ENCODE measurements around the gene CAMTA1. TPM values are rescaled to one million over a fixed set of nuclear protein-coding genes. Genes with fewer than 3 reads are reported as not detected.

The CAMTA1 gene
- total RNA-seq, 1 experiment from 2014 or later: 85.2 TPM

DNA sequence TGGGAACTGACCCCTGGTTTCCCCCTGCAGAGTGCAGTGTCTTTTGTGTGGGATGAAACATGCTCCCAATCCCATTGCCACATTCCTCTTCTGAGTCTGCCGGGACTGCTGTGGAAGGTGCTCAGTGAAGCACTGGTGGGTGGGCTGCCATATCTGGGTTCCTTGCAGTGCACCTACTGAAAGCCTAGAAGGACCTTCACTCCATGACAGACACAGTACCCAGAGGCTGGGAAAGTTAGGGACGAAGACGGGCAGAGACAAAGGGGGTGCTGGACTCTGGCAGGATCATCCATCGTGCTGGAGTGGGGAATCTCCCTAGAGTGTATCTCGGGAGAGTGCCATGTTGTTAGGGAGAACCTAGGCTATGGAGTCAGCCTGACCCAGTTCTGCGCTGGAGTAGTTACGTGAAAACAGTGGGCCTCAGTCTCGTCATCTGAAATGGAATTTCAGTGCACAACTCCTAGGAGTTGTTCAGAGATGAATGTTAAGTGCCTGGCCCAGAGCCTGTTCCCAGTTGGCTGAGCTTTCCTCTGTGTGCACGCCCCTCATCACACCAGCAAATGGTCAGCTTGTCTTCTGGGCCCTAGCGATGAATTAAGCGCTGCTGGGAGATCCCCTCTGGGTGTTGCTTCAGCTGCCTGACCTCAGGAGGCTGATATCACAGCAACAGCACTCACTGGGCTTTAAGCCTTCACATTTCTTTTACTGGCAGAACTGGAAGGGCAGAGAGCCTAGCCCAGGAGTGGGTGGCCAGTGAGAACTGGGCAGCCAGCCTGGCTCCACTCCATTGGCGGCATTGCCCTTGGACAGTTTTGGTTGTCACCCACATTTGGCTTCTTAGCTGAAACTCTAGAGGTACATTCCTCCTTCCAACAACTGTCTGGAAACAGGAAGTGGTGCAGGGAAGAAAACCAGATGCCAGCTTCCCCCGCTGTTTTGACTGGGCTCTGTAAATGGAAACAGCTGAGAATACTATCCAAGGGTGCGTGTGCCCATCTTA lies 506.0 kb downstream of the CAMTA1 start:
- H3K4me1 ChIP-seq (ENCODE audit: insufficient read depth, low read length, poor library complexity, severe bottlenecking): peaks cover 40% of the 10 kb centered on the region
- H3K4me3 ChIP-seq (ENCODE audit: low read depth, low read length, poor library complexity, severe bottlenecking): no peak overlapping the region
- TF ChIP-seq EZH2 (IDR thresholded peaks at IDR 0.05; ENCODE audit: borderline replicate concordance, low read depth, low read length, poor library complexity, severe bottlenecking): no peak
- TF ChIP-seq CTCF (conservative IDR thresholded peaks at IDR 0.05; ENCODE audit: low read depth, low read length): no peak
- ChIA-PET CTCF (no interaction called here), POLR2A (ENCODE audit: low non-redundant PET) (interaction anchor here (0.6 kb wide), 1 partner anchor 567 kb away, joined by 3 read pairs; no protein-coding TSS in a partner anchor)
- intact Hi-C loops (cut with micrococcal nuclease; ENCODE audit: unreplicated experiment): loop anchor here (10.0 kb wide), 2 partner anchors 184 to 354 kb away; no protein-coding TSS in a partner anchor
- peak; percentile 86 for DNase-seq (ENCODE audit: low spot score)
- no peaks in the 10 kb centered on the region for H3K9me3 ChIP-seq (ENCODE audit: low read depth, low read length, poor library complexity, severe bottlenecking)
- no TSS peak for BruUV-seq (replicated peaks)
- peak overlapping the region; percentile 64 for H3K27ac ChIP-seq (ENCODE audit: low read depth, low read length, poor library complexity, severe bottlenecking)
- no peaks in the 10 kb centered on the region for H3K36me3 ChIP-seq (ENCODE audit: insufficient read depth, low read length, poor library complexity, severe bottlenecking)
- H3K27me3 ChIP-seq (replicated peaks; ENCODE audit: insufficient read depth, low read depth, low read length, poor library complexity): no peaks in the 10 kb centered on the region

DNA sequence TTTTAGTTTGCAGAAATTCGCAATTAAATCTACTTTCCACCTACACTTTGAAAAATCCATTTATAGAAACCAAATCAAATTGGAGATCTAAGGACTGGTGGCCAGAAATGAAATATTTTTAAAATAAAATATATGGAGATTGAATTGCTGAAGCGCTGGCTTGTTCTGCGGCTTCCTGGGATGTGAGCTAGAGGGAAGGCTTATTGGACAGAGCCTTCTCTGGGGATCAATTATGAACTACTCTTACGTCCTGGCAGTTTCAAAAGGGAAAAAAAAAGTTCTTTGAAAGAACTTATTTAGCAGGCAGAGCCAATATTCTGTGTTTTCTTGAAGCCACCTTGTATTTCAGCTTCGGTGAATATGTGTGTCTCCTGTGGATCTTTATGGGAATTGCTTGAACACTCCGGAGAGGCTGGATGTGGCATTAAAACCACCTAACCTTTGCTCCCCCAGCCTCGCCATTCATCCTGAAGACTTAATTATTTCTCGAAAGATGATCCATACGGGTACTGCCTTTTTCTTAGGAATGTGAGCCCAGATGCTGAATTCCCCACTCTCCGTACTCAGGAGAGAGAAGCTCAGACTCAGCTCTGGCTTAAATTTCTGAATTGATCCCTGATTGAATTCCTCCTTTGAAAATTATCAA lies 506.9 kb downstream of the CAMTA1 start:
- BruUV-seq (replicated peaks): no TSS peak
- no peaks in the 10 kb centered on the region for H3K27me3 ChIP-seq (replicated peaks; ENCODE audit: insufficient read depth, low read depth, low read length, poor library complexity)
- ChIA-PET POLR2A (ENCODE audit: low non-redundant PET) (interaction anchor here (0.6 kb wide), 1 partner anchor 566 kb away, joined by 3 read pairs; no protein-coding TSS in a partner anchor), CTCF (no interaction called here)
- no peak for DNase-seq (ENCODE audit: low spot score)
- no peaks in the 10 kb centered on the region for H3K9me3 ChIP-seq (ENCODE audit: low read depth, low read length, poor library complexity, severe bottlenecking)
- H3K4me1 ChIP-seq (ENCODE audit: insufficient read depth, low read length, poor library complexity, severe bottlenecking): peaks cover 40% of the 10 kb centered on the region
- no peak overlapping the region for H3K4me3 ChIP-seq (ENCODE audit: low read depth, low read length, poor library complexity, severe bottlenecking)
- intact Hi-C loops (cut with micrococcal nuclease; ENCODE audit: unreplicated experiment): loop anchor here (10.0 kb wide), 2 partner anchors 183 to 353 kb away; no protein-coding TSS in a partner anchor
- no peaks in the 10 kb centered on the region for H3K36me3 ChIP-seq (ENCODE audit: insufficient read depth, low read length, poor library complexity, severe bottlenecking)
- H3K27ac ChIP-seq (ENCODE audit: low read depth, low read length, poor library complexity, severe bottlenecking): peak overlapping the region; percentile 64
- TF ChIP-seq EZH2 (IDR thresholded peaks at IDR 0.05; ENCODE audit: borderline replicate concordance, low read depth, low read length, poor library complexity, severe bottlenecking) (no peak), CTCF (conservative IDR thresholded peaks at IDR 0.05; ENCODE audit: low read depth, low read length) (no peak)

DNA sequence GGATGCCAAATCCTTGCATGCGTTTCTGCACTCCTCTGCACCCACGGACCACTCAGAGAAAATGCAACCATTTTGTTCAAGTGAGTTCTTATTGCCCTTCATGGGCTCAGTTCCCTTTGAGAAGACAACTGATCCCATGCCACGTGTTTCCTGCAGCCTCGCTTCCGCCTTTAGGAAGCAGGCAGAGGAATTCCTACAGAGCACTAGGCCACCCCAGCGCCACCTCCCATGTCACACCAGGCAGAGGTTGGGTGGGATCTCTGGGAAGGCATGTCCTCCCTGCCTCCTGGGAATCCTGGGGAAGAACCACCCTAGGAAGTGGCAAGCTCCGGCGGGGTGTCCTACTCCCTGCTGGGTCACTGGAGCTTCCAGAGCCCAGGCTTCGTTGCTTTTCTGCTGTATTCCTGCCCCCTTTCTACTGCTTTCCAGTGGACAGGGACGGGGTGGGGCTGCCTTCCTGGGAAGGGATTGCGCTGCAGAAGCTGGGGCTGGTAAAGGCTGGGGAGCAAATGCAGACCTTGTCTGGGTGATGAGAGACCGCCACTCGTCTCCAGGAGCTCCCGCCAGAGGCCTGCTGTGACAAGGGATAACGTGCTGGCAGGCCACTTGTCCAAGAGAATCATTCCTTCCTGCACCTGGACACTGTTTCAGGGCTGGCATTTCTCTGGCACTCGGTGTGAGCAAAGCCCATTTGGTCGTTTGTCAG lies 507.6 kb downstream of the CAMTA1 start:
- Histone ChIP-seq H3K27ac (ENCODE audit: low read depth, low read length, poor library complexity, severe bottlenecking) (peak overlapping the region; percentile 64), H3K4me1 (ENCODE audit: insufficient read depth, low read length, poor library complexity, severe bottlenecking) (peaks cover 46% of the 10 kb centered on the region), H3K36me3 (ENCODE audit: insufficient read depth, low read length, poor library complexity, severe bottlenecking) (no peaks in the 10 kb centered on the region), H3K27me3 (replicated peaks; ENCODE audit: insufficient read depth, low read depth, low read length, poor library complexity) (no peaks in the 10 kb centered on the region), H3K9me3 (ENCODE audit: low read depth, low read length, poor library complexity, severe bottlenecking) (no peaks in the 10 kb centered on the region), H3K4me3 (ENCODE audit: low read depth, low read length, poor library complexity, severe bottlenecking) (no peak overlapping the region)
- CTCF ChIA-PET: interaction anchor here (0.6 kb wide), 1 partner anchor 15 kb away, joined by 3 read pairs; no protein-coding TSS in a partner anchor
- POLR2A ChIA-PET (ENCODE audit: low non-redundant PET): no interaction called here
- BruUV-seq (replicated peaks): no TSS peak
- intact Hi-C loops (cut with micrococcal nuclease; ENCODE audit: unreplicated experiment): loop anchor here (10.0 kb wide), 2 partner anchors 182 to 352 kb away; no protein-coding TSS in a partner anchor
- no peak for DNase-seq (ENCODE audit: low spot score)
- TF ChIP-seq EZH2 (IDR thresholded peaks at IDR 0.05; ENCODE audit: borderline replicate concordance, low read depth, low read length, poor library complexity, severe bottlenecking) (no peak), CTCF (conservative IDR thresholded peaks at IDR 0.05; ENCODE audit: low read depth, low read length) (no peak)

Data from A673 (cell line).